Stimulated activated CD4-positive, alpha-beta T cell treated with anti-CD3 and anti-CD28 coated beads, Interleukin-1b, Interleukin-23, amount 100 ng/mL, for 1 hour (primary cell): ENCODE results near the gene SPATA16.
"Not testable (repeated sequence)": the region's sequence is repeated elsewhere in the genome, so short reads cannot be mapped to it uniquely, and the experiment has no call there.

Experiments used
- DNase-seq, 2 donors: peaks; one replicate each; pipeline ENCODE4 v3.0.0-alpha.2; 2020; ENCODE audit warnings: low read depth in 2 of 2

Gene SPATA16

GRCh38 chr3:173064631-173065030 is 76.4 kb downstream of the SPATA16 start:
- DNase-seq = no peak

- DNase-seq = no peak
These were observed 82.8 kb downstream of the SPATA16 start for GRCh38 chr3:173058229-173058628.

GRCh38 chr3:173055228-173055933 is 85.7 kb downstream of the SPATA16 start:
- no peak for DNase-seq

- no peak for DNase-seq
These were observed 91.7 kb downstream of the SPATA16 start for GRCh38 chr3:173049360-173049759.

- no peak for DNase-seq
These were observed 95.2 kb downstream of the SPATA16 start for GRCh38 chr3:173045770-173046382.

GRCh38 chr3:173044998-173045397 is 96.0 kb downstream of the SPATA16 start:
- no peak for DNase-seq

GRCh38 chr3:173043757-173044156 is 97.3 kb downstream of the SPATA16 start:
- no peak for DNase-seq

GRCh38 chr3:173038484-173038871 is 102.6 kb downstream of the SPATA16 start:
- no peak for DNase-seq

- no peak for DNase-seq
These were observed 103.1 kb downstream of the SPATA16 start for GRCh38 chr3:173037840-173038483.

GRCh38 chr3:173030273-173030672 is 110.8 kb downstream of the SPATA16 start:
- no peak for DNase-seq

GRCh38 chr3:173028351-173028750 is 112.7 kb downstream of the SPATA16 start:
- no peak for DNase-seq

GRCh38 chr3:173027429-173027828 is 113.6 kb downstream of the SPATA16 start:
- DNase-seq = no peak

GRCh38 chr3:173025941-173026340 is 115.1 kb downstream of the SPATA16 start:
- DNase-seq = no peak

- no peak for DNase-seq
These were observed 119.4 kb downstream of the SPATA16 start for GRCh38 chr3:173021547-173022185.

GRCh38 chr3:173020128-173020527 is 120.9 kb downstream of the SPATA16 start:
- not testable (repeated sequence) for DNase-seq

- DNase-seq = no peak
These were observed 121.7 kb downstream of the SPATA16 start for GRCh38 chr3:173019378-173019777.

- DNase-seq = no peak
These were observed 122.3 kb downstream of the SPATA16 start for GRCh38 chr3:173018758-173019157.

GRCh38 chr3:173013219-173013832 is 127.7 kb downstream of the SPATA16 start:
- DNase-seq = no peak

GRCh38 chr3:173009410-173009809 is 131.6 kb downstream of the SPATA16 start:
- DNase-seq = no peak

- no peak for DNase-seq
These were observed 132.1 kb downstream of the SPATA16 start for GRCh38 chr3:173008978-173009377.

GRCh38 chr3:173007079-173007723 is 133.8 kb downstream of the SPATA16 start:
- DNase-seq = no peak

GRCh38 chr3:173006006-173006405 is 135.0 kb downstream of the SPATA16 start:
- DNase-seq = no peak
